Measurements from ENCODE around the gene BDNF. TPM values are rescaled to one million over a fixed set of nuclear protein-coding genes. Genes with fewer than 3 reads are reported as not detected.

Gene BDNF
- polyA plus RNA-seq, 1 donor from 2014 or later: not detected

GRCh38 chr11:27696115-27696514 is 4.1 kb downstream of the BDNF start:
- Histone ChIP-seq H2AFZ (ENCODE audit: low read depth, low read length) (no peak overlapping the region), H3K4me3 (ENCODE audit: low read length) (no peak overlapping the region), H3K27me3 (ENCODE audit: insufficient read depth, low read depth, low read length) (peaks cover 61% of the 10 kb centered on the region), H3K9me2 (ENCODE audit: insufficient read depth, low read length) (no peaks in the 10 kb centered on the region), H3K36me3 (ENCODE audit: insufficient read depth, low read length) (no peaks in the 10 kb centered on the region), H3K4me2 (ENCODE audit: low read length) (no peak overlapping the region), H3K79me2 (replicated peaks; ENCODE audit: insufficient read depth, low read length) (no peaks in the 10 kb centered on the region), H3K9me3 (ENCODE audit: low read length) (no peaks in the 10 kb centered on the region), H3F3A (ENCODE audit: insufficient read depth, low read length, poor library complexity, severe bottlenecking) (no peaks in the 10 kb centered on the region), H4K20me1 (ENCODE audit: insufficient read depth) (no peaks in the 10 kb centered on the region), H3K27ac (ENCODE audit: low read length) (no peak overlapping the region), H3K9ac (ENCODE audit: low read length) (no peak overlapping the region)
- no peak for TF ChIP-seq POLR2AphosphoS5 (IDR thresholded peaks at IDR 0.05)
- TF ChIP-seq TAF1 (IDR thresholded peaks at IDR 0.05; ENCODE audit: low read depth): no peak
- no peak for TF ChIP-seq REST (IDR thresholded peaks at IDR 0.05; ENCODE audit: borderline replicate concordance)
- TF ChIP-seq EZH2 (IDR thresholded peaks at IDR 0.05; ENCODE audit: borderline replicate concordance, insufficient read depth, low read length, poor library complexity, severe bottlenecking): no peak
- no peak for TF ChIP-seq RAD21 (conservative IDR thresholded peaks at IDR 0.05)
- no peak for TF ChIP-seq CTCF (IDR thresholded peaks at IDR 0.05; ENCODE audit: poor library complexity, severe bottlenecking)
- no peak for TF ChIP-seq EP300 (conservative IDR thresholded peaks at IDR 0.05; ENCODE audit: poor library complexity, severe bottlenecking)
- no peak for TF ChIP-seq SMC3 (conservative IDR thresholded peaks at IDR 0.05; ENCODE audit: poor library complexity)
- no peak for TF ChIP-seq MXI1 (conservative IDR thresholded peaks at IDR 0.05; ENCODE audit: poor library complexity, severe bottlenecking)

- TF ChIP-seq POLR2AphosphoS5 (IDR thresholded peaks at IDR 0.05): no peak
- TF ChIP-seq CTCF (IDR thresholded peaks at IDR 0.05; ENCODE audit: poor library complexity, severe bottlenecking): peak; percentile 66
- TF ChIP-seq RAD21 (conservative IDR thresholded peaks at IDR 0.05): peak; percentile 66
- peak; percentile 61 for TF ChIP-seq SMC3 (conservative IDR thresholded peaks at IDR 0.05; ENCODE audit: poor library complexity)
- no peak for TF ChIP-seq EP300 (conservative IDR thresholded peaks at IDR 0.05; ENCODE audit: poor library complexity, severe bottlenecking)
- no peak overlapping the region for H3K4me2 ChIP-seq (ENCODE audit: low read length)
- H3K9me3 ChIP-seq (ENCODE audit: low read length): no peaks in the 10 kb centered on the region
- H3K79me2 ChIP-seq (replicated peaks; ENCODE audit: insufficient read depth, low read length): no peaks in the 10 kb centered on the region
- H3K27me3 ChIP-seq (ENCODE audit: insufficient read depth, low read depth, low read length): peaks cover 52% of the 10 kb centered on the region
- H3K27ac ChIP-seq (ENCODE audit: low read length): no peak overlapping the region
- no peaks in the 10 kb centered on the region for H4K20me1 ChIP-seq (ENCODE audit: insufficient read depth)
- no peaks in the 10 kb centered on the region for H3F3A ChIP-seq (ENCODE audit: insufficient read depth, low read length, poor library complexity, severe bottlenecking)
- no peak overlapping the region for H2AFZ ChIP-seq (ENCODE audit: low read depth, low read length)
- H3K4me3 ChIP-seq (ENCODE audit: low read length): no peak overlapping the region
- no peaks in the 10 kb centered on the region for H3K36me3 ChIP-seq (ENCODE audit: insufficient read depth, low read length)
- H3K9ac ChIP-seq (ENCODE audit: low read length): no peak overlapping the region
- H3K9me2 ChIP-seq (ENCODE audit: insufficient read depth, low read length): no peaks in the 10 kb centered on the region
Observed at GRCh38 chr11:27694992-27695391, 5.3 kb downstream of the BDNF start.

Data from neural cell (in vitro differentiated cells).